K562 (cell line): ENCODE results near the gene ZG16B. TPM values are rescaled to one million over a fixed set of nuclear protein-coding genes. Genes with fewer than 3 reads are reported as not detected.
A peak's percentile ranks its signal among the peaks of the same experiment; 100 is the strongest.

Source experiments
- ATAC-seq: fragments of 200-7000 bp; cut with Tn5 transposase; 3 replicates; pipeline ENCODE4 v1.9.1; 2020; ENCODE audit warnings: moderate library complexity
- BruUV-seq: library from RNA; stranded (reverse); fragments of 400-500 nt; replicated peaks from 2 replicates; lab custom pipeline; 2021; lab: Mats Ljungman, UMichigan
- CTCF ChIA-PET: fragments of 300-600 bp; formaldehyde crosslinking; extraction: SDS; loops from one replicate; lab custom pipeline; 2021; ENCODE audit warnings: low intra/inter-chr PET ratio; lab: Yijun Ruan, JAX
- POLR2A ChIA-PET: fragments of 300-600, 350-650 bp; sonication (Branson Sonifier 250); formaldehyde crosslinking; extraction: SDS; loops from one replicate; lab custom pipeline; 2021; ENCODE audit warnings: antibody characterized with exemption, inconsistent platforms; lab: Yijun Ruan, JAX
- DNase-seq, 4 experiments: peaks; one replicate each; pipeline versions ENCODE4 v3.0.0 to v3.0.0-alpha.2; 2011 to 2018; ENCODE audit warnings: low spot score in 3 of 4, mixed read lengths in 3 of 4; ENCODE audit errors: extremely low read depth in 1 of 4
- FAIRE-seq: peaks from 2 replicates; lab custom pipeline; 2011; peaks lifted over from hg19 to GRCh38; lab: Jason Lieb, UNC
- H2AFZ ChIP-seq: 2 replicates; pipeline ENCODE4 v1.6.0; 2011; ENCODE audit warnings: low read depth, low read length, control low read depth, inconsistent platforms
- H3K27ac ChIP-seq: fragments of 200-600 bp; 3 replicates; pipeline ENCODE4 v1.8.0; 2011; ENCODE audit warnings: low read depth, mild to moderate bottlenecking, control low read depth, inconsistent platforms, low read length, moderate library complexity, mixed read lengths; ENCODE audit errors: extremely low read depth
- H3K27me3 ChIP-seq, 2 experiments: fragments of 300-600 bp in 1 of 2; 2 replicates in 1 of 2; 3 replicates in 1 of 2; pipeline versions ENCODE4 v1.6.0 to v1.8.0; 2011; ENCODE audit warnings: inconsistent platforms in 2 of 2, low read length in 2 of 2, mild to moderate bottlenecking in 1 of 2, mixed read lengths in 1 of 2, moderate library complexity in 1 of 2; ENCODE audit not compliant: control insufficient read depth in 2 of 2, insufficient read depth in 2 of 2
- H3K36me3 ChIP-seq: fragments of 300-600 bp; 3 replicates; pipeline ENCODE4 v1.8.0; 2011; ENCODE audit warnings: mild to moderate bottlenecking, low read length, inconsistent platforms; ENCODE audit not compliant: control insufficient read depth, insufficient read depth
- H3K4me1 ChIP-seq, 2 experiments: fragments of 200-600 bp in 1 of 2; replicated peaks in 1 of 2; 2 replicates in 1 of 2; 3 replicates in 1 of 2; pipeline versions ENCODE4 v1.5.1 to v1.8.0; 2011; ENCODE audit warnings: inconsistent platforms in 2 of 2, low read length in 2 of 2, mild to moderate bottlenecking in 1 of 2, mixed read lengths in 1 of 2, moderate library complexity in 1 of 2; ENCODE audit not compliant: control insufficient read depth in 2 of 2, insufficient read depth in 2 of 2
- H3K4me2 ChIP-seq: 2 replicates; pipeline ENCODE4 v1.6.1; 2011; ENCODE audit warnings: low read length, control low read depth, inconsistent platforms, mixed read lengths; ENCODE audit not compliant: insufficient read depth
- H3K4me3 ChIP-seq: fragments of 200-600 bp; sonication (generic), shearing (Covaris generic); 2 replicates; pipeline ENCODE4 v1.5.1; 2016; ENCODE audit warnings: control low read depth, inconsistent platforms
- H3K79me2 ChIP-seq: fragments of 200-600 bp; 3 replicates; pipeline ENCODE4 v1.8.0; 2011; ENCODE audit warnings: low read length, inconsistent platforms; ENCODE audit not compliant: control insufficient read depth, insufficient read depth
- H3K9ac ChIP-seq, 2 experiments: 2 replicates each; pipeline versions ENCODE4 v1.6.0 to v1.6.1; 2011; ENCODE audit warnings: low read depth in 2 of 2, low read length in 2 of 2, control low read depth in 1 of 2, inconsistent platforms in 1 of 2, mild to moderate bottlenecking in 1 of 2, mixed read lengths in 1 of 2; ENCODE audit not compliant: insufficient read depth in 1 of 2
- H3K9me1 ChIP-seq: one replicate; pipeline ENCODE4 v1.6.0; 2011; ENCODE audit warnings: inconsistent platforms, mild to moderate bottlenecking, low read length, moderate library complexity; ENCODE audit not compliant: control insufficient read depth, insufficient read depth
- H3K9me3 ChIP-seq: replicated peaks from 2 replicates; pipeline ENCODE4 v1.5.1; 2011; ENCODE audit warnings: low read depth, low read length, inconsistent platforms; ENCODE audit not compliant: control insufficient read depth, insufficient read depth
- H4K20me1 ChIP-seq: replicated peaks from 2 replicates; pipeline ENCODE4 v1.6.1; 2011; ENCODE audit warnings: low read length, inconsistent platforms, mixed read lengths; ENCODE audit not compliant: control insufficient read depth, insufficient read depth
- POLR2B ChIP-seq: fragments of 450-650 bp; IDR thresholded peaks from 2 replicates; pipeline ENCODE4 v1.6.1; 2018; ENCODE audit warnings: low read depth; ENCODE audit not compliant: partially characterized antibody
- POLR2G ChIP-seq: fragments of 200-400 bp; formaldehyde crosslinking; IDR thresholded peaks from 2 replicates; pipeline ENCODE4 v1.6.1; 2017; ENCODE audit warnings: low read depth, mild to moderate bottlenecking, antibody characterized with exemption, low read length, moderate library complexity
- PREB ChIP-seq: sonication (generic); formaldehyde crosslinking; IDR thresholded peaks from 2 replicates; pipeline ENCODE4 v1.8.1; 2023; ENCODE audit warnings: mild to moderate bottlenecking, missing genetic modification reagents
- TRIM28 ChIP-seq: fragments of 450-650 bp; IDR thresholded peaks from 2 replicates; pipeline ENCODE4 v1.6.1; 2017
- WGBS: fragments of 100-300 bp; shearing (Covaris generic); methylation state at CpG from one replicate; pipeline ENCODE4 v1.1.6; 2016; ENCODE audit warnings: low coverage, mixed read lengths; ENCODE audit not compliant: insufficient coverage; ENCODE audit errors: missing lambda C conversion rate; 5-methylcytosine and 5-hydroxymethylcytosine counted together
- in situ Hi-C: fragments of 300-500 bp; cut with MboI; formaldehyde crosslinking; loops from 4 replicates; pipeline ENCODE4 v1.15.0; 2018; ENCODE audit warnings: inconsistent platforms, mixed read lengths
- intact Hi-C: fragments of 100-400 bp; cut with micrococcal nuclease; formaldehyde crosslinking; loops from 2 replicates; pipeline ENCODE4 v1.14.2; 2022
- polyA plus RNA-seq, 8 experiments: library from polyadenylated mRNA; depleted of rRNA in 4 of 8; stranded (reverse) in 5 of 8; unstranded in 3 of 8; fragments of >200 nt; fragmentation: Nextera tagmentation in 2 of 8; fragmentation: Illumina TruSeq in 1 of 8; extraction: Ambion mirVana in 2 of 8; extraction: Trizol in 1 of 8; gene quantifications; 2 replicates each; pipeline versions ENCODE4 v1.2.1 to v1.2.3, GENCODE V29; 2011 to 2014; ENCODE audit warnings: inconsistent platforms in 1 of 8, missing spikeins in 1 of 8
- total RNA-seq, 7 experiments: library from RNA; depleted of rRNA in 6 of 7; stranded (reverse); fragments of >200 nt in 6 of 7; fragmentation: Illumina TruSeq in 2 of 7; extraction: Trizol in 2 of 7; gene quantifications; 2 replicates each; pipeline versions ENCODE4 v1.2.1 to v1.2.3, GENCODE V29; 2011 to 2021; ENCODE audit warnings: low replicate concordance in 1 of 7

The ZG16B gene
- total and polyA plus RNA-seq, 9 of the 15 experiments (the other 6 are each of a cell fraction or from before 2014, with no cell fraction given): 0.25 to 0.43 (median 0.34) TPM; not detected in 5

GRCh38 chr16:2821487-2822157 lies 8.5 kb upstream of the ZG16B start (continued):
- TF ChIP-seq PREB (no peak), TRIM28 (no peak)

- Histone ChIP-seq H3K27me3 (peaks cover 4 to 16% of the 10 kb centered on the region in 2 experiments; a peak in 3 of 5 replicates), H3K79me2 (peaks cover 22% of the 10 kb centered on the region), H3K36me3 (peaks cover 32% of the 10 kb centered on the region; the same call in 2 of the 3 replicates), H3K9me3 (no peaks in the 10 kb centered on the region)
- CTCF ChIA-PET: no interaction called here
- TF ChIP-seq POLR2B (peak; percentile 13), POLR2G (no peak)
- TF ChIP-seq, all 486 proteins: peak for 1
- WGBS: 56% methylated on average over 7 of the region's 8 CpGs
- H3K4me2 ChIP-seq: no peak overlapping the region
- 0 out of 2 replicates have a peak, but pooled peaks cover 4% of the 10 kb centered on the region for H4K20me1 ChIP-seq
- in situ Hi-C loops (no loop called here), intact Hi-C loops (no loop called here)
- no TSS peak for BruUV-seq
- POLR2A ChIA-PET: interaction anchor here (0.6 to 1.0 kb wide), 3 partner anchors 9 to 50 kb away, joined by 3 to 5 read pairs (median 3); partner anchors contain the start of gene PRSS33
- H2AFZ ChIP-seq: no peak overlapping the region
- no peaks in the 10 kb centered on the region for H3K9me1 ChIP-seq
- peak overlapping the region in 1 of 2 experiments; percentile 15; a peak in 1 of 4 replicates for H3K9ac ChIP-seq
- H3K4me3 ChIP-seq: no peak overlapping the region
- peaks cover 5 to 46% of the 10 kb centered on the region in 2 experiments; a peak in 4 of 5 replicates for H3K4me1 ChIP-seq
- FAIRE-seq: no peak
- ATAC-seq: no peak
- H3K27ac ChIP-seq: no peak overlapping the region
- DNase-seq: no peak
Measured at GRCh38 chr16:2822158-2822495, 8.0 kb upstream of the ZG16B start.
